ENCODE data around the gene TMPRSS2. TPM values are rescaled to one million over a fixed set of nuclear protein-coding genes. Genes with fewer than 3 reads are reported as not detected.

The TMPRSS2 gene
- total RNA-seq, result not detected

- DNase-seq (ENCODE audit: low spot score), result no peak
- ATAC-seq (ENCODE audit: low FRiP score), result no peak
- no peak for TF ChIP-seq CTCF (IDR thresholded peaks at IDR 0.05)
Measured at GRCh38 chr21:41507521-41508414, at the start of gene TMPRSS2. Gene TMPRSS2 (minus strand): TSS chr21:41508158. CDS start chr21:41498133, 10,025 bp downstream.

GRCh38 chr21:41555057-41555456 lies 47.1 kb upstream of the TMPRSS2 start:
- DNase-seq (ENCODE audit: low spot score) (no peak), ATAC-seq (ENCODE audit: low FRiP score) (no peak)
- TF ChIP-seq CTCF (IDR thresholded peaks at IDR 0.05), result no peak

GRCh38 chr21:41552254-41552653 lies 44.3 kb upstream of the TMPRSS2 start:
- TF ChIP-seq CTCF (IDR thresholded peaks at IDR 0.05), result no peak
- no peak for ATAC-seq (ENCODE audit: low FRiP score)
- DNase-seq (ENCODE audit: low spot score), result no peak

GRCh38 chr21:41548781-41549180 lies 40.8 kb upstream of the TMPRSS2 start:
- TF ChIP-seq CTCF (IDR thresholded peaks at IDR 0.05), result no peak
- no peak for ATAC-seq (ENCODE audit: low FRiP score)
- DNase-seq (ENCODE audit: low spot score), result no peak

- DNase-seq (ENCODE audit: low spot score) (no peak), ATAC-seq (ENCODE audit: low FRiP score) (no peak)
- TF ChIP-seq CTCF (IDR thresholded peaks at IDR 0.05), result no peak
Measured at GRCh38 chr21:41547111-41547510, 39.2 kb upstream of the TMPRSS2 start.

GRCh38 chr21:41545500-41546359 lies 37.8 kb upstream of the TMPRSS2 start:
- no peak for ATAC-seq (ENCODE audit: low FRiP score)
- no peak for DNase-seq (ENCODE audit: low spot score)
- TF ChIP-seq CTCF (IDR thresholded peaks at IDR 0.05), result no peak
